Left ventricle myocardium inferior (tissue), 1 donor: Measurements from ENCODE around the gene NHLRC1. TPM values are rescaled to one million over a fixed set of nuclear protein-coding genes. Genes with fewer than 3 reads are reported as not detected.

Source experiments
- DNase-seq: peaks from one replicate; pipeline ENCODE4 v3.0.0-alpha.2; 2020
- H3K27ac ChIP-seq: fragments of 200-600 bp; replicated peaks from 2 replicates; pipeline ENCODE4 v1.8.0; 2021
- H3K27me3 ChIP-seq: fragments of 200-600 bp; 2 replicates; pipeline ENCODE4 v1.8.0; 2021; ENCODE audit warnings: low read depth
- H3K36me3 ChIP-seq: fragments of 200-600 bp; 2 replicates; pipeline ENCODE4 v1.8.0; 2021
- H3K4me1 ChIP-seq: fragments of 200-600 bp; 2 replicates; pipeline ENCODE4 v1.8.0; 2021
- H3K4me3 ChIP-seq: fragments of 200-600 bp; 2 replicates; pipeline ENCODE4 v1.8.0; 2021; ENCODE audit warnings: mild to moderate bottlenecking, moderate library complexity
- H3K9me3 ChIP-seq: fragments of 200-600 bp; replicated peaks from 2 replicates; pipeline ENCODE4 v1.8.0; 2021
- CTCF ChIP-seq: fragments of 200-600 bp; IDR thresholded peaks from 2 replicates; pipeline ENCODE4 v1.8.0; 2021; ENCODE audit warnings: antibody characterized with exemption, mild to moderate bottlenecking, borderline replicate concordance
- intact Hi-C: fragments of 100-400 bp; cut with micrococcal nuclease; formaldehyde crosslinking; loops from one replicate; pipeline ENCODE4 v1.11.0; 2022
- total RNA-seq: library from RNA; stranded (reverse); fragmentation: NEBNext Ultra II Directional; extraction: Animal tissue kit (Norgen Biotek cat#: 25700); gene quantifications from one replicate; pipeline ENCODE4 v1.2.1, GENCODE V29; 2021
- donor health status: DM: no; HTN: yes; CAD: no; lungs with severe emphysema.

NHLRC1 gene
- total RNA-seq, 1 donor from 2014 or later = 1.1 TPM

- H3K4me3 ChIP-seq = no peak overlapping the region
- H3K27me3 ChIP-seq = no peaks in the 10 kb centered on the region
- no peak for DNase-seq
- H3K36me3 ChIP-seq = no peaks in the 10 kb centered on the region
- intact Hi-C loops = no loop called here
- no peak for TF ChIP-seq CTCF
- H3K9me3 ChIP-seq = no peaks in the 10 kb centered on the region
- peaks cover 9% of the 10 kb centered on the region for H3K4me1 ChIP-seq
- no peak overlapping the region for H3K27ac ChIP-seq
Measured at GRCh38 chr6:18119236-18119635, 3.2 kb downstream of the NHLRC1 start.

- intact Hi-C loops = no loop called here
- no peak for TF ChIP-seq CTCF
- no peak for DNase-seq
Measured at GRCh38 chr6:18118330-18118729, 4.1 kb downstream of the NHLRC1 start.

GRCh38 chr6:18117136-18117535 is 5.3 kb downstream of the NHLRC1 start:
- Histone ChIP-seq H3K27ac (no peak overlapping the region), H3K9me3 (no peaks in the 10 kb centered on the region), H3K4me3 (no peak overlapping the region), H3K4me1 (peaks cover 7% of the 10 kb centered on the region), H3K27me3 (no peaks in the 10 kb centered on the region), H3K36me3 (no peaks in the 10 kb centered on the region)
- intact Hi-C loops = no loop called here
- TF ChIP-seq CTCF = no peak
- no peak for DNase-seq

More at GRCh38 chr6:18118330-18118729, 4.1 kb downstream of the NHLRC1 start:
- Histone ChIP-seq H3K27me3 (no peaks in the 10 kb centered on the region), H3K27ac (no peak overlapping the region), H3K4me3 (no peak overlapping the region), H3K9me3 (no peaks in the 10 kb centered on the region), H3K36me3 (no peaks in the 10 kb centered on the region), H3K4me1 (peaks cover 9% of the 10 kb centered on the region)

GRCh38 chr6:18115356-18115755 is 7.1 kb downstream of the NHLRC1 start:
- Histone ChIP-seq H3K4me1 (no peaks in the 10 kb centered on the region), H3K36me3 (no peaks in the 10 kb centered on the region), H3K27ac (no peak overlapping the region), H3K9me3 (no peaks in the 10 kb centered on the region), H3K4me3 (no peak overlapping the region), H3K27me3 (no peaks in the 10 kb centered on the region)
- no peak for DNase-seq
- no peak for TF ChIP-seq CTCF
- intact Hi-C loops = no loop called here

DNA sequence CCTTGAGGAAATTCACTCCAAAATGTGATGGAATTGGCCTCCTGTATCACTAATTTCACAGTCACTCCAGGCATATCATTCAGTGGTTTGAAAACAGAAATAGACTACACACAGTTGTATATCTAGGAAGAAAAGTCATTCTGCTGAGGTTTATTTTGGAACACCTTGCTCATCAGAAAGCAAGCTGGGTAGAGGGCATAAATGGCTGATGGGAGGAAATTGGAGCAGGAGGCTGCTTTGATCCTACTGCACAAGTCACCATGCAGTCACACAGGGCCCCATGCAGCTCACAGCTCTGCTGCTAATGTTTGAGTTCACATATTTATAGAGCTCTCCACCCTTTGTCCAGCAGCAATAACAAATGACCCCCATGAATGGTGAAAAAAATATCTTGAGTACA is 12.3 kb downstream of the NHLRC1 start:
- intact Hi-C loops = no loop called here
- H3K36me3 ChIP-seq = no peaks in the 10 kb centered on the region
- H3K4me3 ChIP-seq = no peak overlapping the region
- no peak for TF ChIP-seq CTCF
- DNase-seq = no peak
- H3K4me1 ChIP-seq = no peaks in the 10 kb centered on the region
- no peaks in the 10 kb centered on the region for H3K27me3 ChIP-seq
- H3K9me3 ChIP-seq = peaks cover 22% of the 10 kb centered on the region
- no peak overlapping the region for H3K27ac ChIP-seq

DNA sequence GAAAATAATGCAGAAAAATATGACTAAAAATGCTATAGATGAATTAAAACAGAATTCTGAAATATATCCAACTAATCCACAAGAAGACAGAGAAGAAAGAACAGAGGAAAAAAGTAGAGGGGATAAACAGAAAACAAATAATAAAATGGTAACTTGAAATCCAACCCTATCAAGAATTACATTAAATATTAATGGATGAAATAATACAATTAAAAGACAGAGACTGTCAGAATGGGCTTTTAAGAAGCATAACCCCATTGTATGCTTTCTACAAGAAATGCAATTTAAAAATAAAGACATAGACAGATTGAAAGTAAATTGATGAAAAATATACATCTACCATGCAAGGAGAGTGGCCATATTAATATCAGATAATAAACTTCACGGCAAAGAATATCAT is 15.4 kb downstream of the NHLRC1 start:
- no peaks in the 10 kb centered on the region for H3K27me3 ChIP-seq
- no peak overlapping the region for H3K27ac ChIP-seq
- no peaks in the 10 kb centered on the region for H3K36me3 ChIP-seq
- intact Hi-C loops = loop anchor here (10.0 kb wide), 1 partner anchor 112 kb away; no protein-coding TSS in a partner anchor
- TF ChIP-seq CTCF = no peak
- H3K4me3 ChIP-seq = no peak overlapping the region
- no peak for DNase-seq
- H3K4me1 ChIP-seq = peaks cover 3% of the 10 kb centered on the region
- H3K9me3 ChIP-seq = peaks cover 22% of the 10 kb centered on the region
